K562 (cell line): ENCODE data around the gene CMTM8.

Experiments
- ATF1 ChIP-seq, 2 experiments: fragments of 450-650 bp in 1 of 2; IDR thresholded peaks; 2 replicates each; pipeline ENCODE4 v1.6.1; 2016; ENCODE audit warnings: missing compliant biosample characterization in 1 of 2, missing genetic modification characterization in 1 of 2
- EHMT2 ChIP-seq: fragments of 450-650 bp; IDR thresholded peaks from 2 replicates; pipeline ENCODE4 v1.6.1; 2018; ENCODE audit warnings: antibody characterized with exemption
- MCM7 ChIP-seq, 2 experiments: fragments of 450-650 bp; IDR thresholded peaks; 2 replicates each; pipeline ENCODE4 v1.6.1; 2016 to 2018
- POLR2A ChIP-seq: fragments of 450-650 bp; conservative IDR thresholded peaks from 2 replicates; pipeline ENCODE4 v1.6.1; 2016
- SOX6 ChIP-seq: fragments of 450-650 bp; IDR thresholded peaks from 2 replicates; pipeline ENCODE4 v1.6.1; 2014; ENCODE audit warnings: mild to moderate bottlenecking
- SPI1 ChIP-seq: IDR thresholded peaks from 2 replicates; pipeline ENCODE4 v1.6.1; 2011; ENCODE audit warnings: low read depth, low read length, control low read depth, borderline replicate concordance
- TBP ChIP-seq: optimal IDR thresholded peaks from 2 replicates; pipeline ENCODE3; 2011; ENCODE audit warnings: low read depth, low read length, improper control_type of control experiment
- ZNF830 ChIP-seq: fragments of 250-450 bp; sonication (Bioruptor Pico); IDR thresholded peaks from 2 replicates; pipeline ENCODE4 v1.5.0; 2021; ENCODE audit warnings: mild to moderate bottlenecking
- TF ChIP-seq, protein P1 (sequence below): fragments of 450-650 bp; formaldehyde crosslinking; IDR thresholded peaks from 2 replicates; pipeline ENCODE4 v1.4.0; 2020; ENCODE audit warnings: mild to moderate bottlenecking, moderate library complexity
- TF ChIP-seq, protein P2 (sequence below), 3 experiments: IDR thresholded peaks in 2 of 3; conservative IDR thresholded peaks in 1 of 3; 2 replicates each; pipeline ENCODE4 v1.5.1; 2011 to 2012; ENCODE audit warnings: low read length in 3 of 3, mild to moderate bottlenecking in 3 of 3, control low read depth in 2 of 3, improper control_type of control experiment in 1 of 3, inconsistent platforms in 1 of 3, low read depth in 1 of 3, mixed read lengths in 1 of 3, moderate library complexity in 1 of 3; ENCODE audit not compliant: insufficient read depth in 2 of 3
- TF ChIP-seq, protein P3 (sequence below): fragments of 250-450 bp; sonication (Bioruptor Pico); IDR thresholded peaks from 2 replicates; pipeline ENCODE4 v1.8.0; 2021; ENCODE audit warnings: moderate library complexity, mild to moderate bottlenecking, inconsistent platforms

DNA sequence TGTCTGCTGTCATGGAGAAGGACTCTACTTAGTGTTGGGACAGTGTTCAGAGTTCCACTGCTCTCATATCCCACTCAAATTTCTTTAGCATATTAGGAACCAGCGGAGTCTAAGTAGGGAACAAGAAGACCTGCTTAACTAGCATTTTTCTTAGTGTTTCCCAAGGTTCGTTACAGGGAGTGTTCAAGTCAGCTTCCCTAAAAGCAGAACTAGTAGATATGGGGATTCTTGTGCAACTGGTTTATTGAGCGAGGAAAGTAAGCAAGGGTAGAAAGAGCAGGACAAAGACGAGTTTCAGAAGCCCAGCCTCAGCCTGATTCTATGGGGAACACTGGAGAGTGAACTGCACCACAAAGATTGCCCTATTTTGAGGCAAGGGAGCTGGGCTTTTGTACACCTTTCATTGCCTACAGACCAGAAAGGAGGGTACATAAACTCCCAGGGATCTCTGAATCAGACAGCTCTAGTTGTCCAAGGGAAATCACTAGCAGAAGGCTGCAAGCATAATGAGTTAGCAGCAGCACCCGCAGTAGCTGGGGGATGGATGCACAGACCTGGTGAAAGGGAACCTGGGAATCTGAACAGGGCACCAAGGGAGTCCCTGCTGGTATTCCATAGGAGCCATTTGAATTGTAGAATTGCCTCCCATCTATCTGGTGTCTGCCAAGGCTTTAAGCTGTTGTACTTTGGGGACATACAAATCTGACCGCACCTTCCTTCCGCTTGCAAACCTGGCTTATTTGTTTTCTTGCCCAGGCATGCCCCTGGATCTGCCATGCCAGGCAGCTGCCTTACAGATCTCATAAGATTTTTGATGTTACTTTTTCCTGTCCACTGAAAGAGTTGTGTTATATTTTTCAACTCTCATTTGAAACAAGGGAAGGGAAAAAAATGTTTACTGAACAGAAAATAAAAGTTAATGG, 168.3 kb downstream of the CMTM8 start:
- TF ChIP-seq EHMT2 (no peak), ATF1 (CRISPR knock-in tag; IDR thresholded peaks at IDR 0.05) (no peak), ATF1 (tag; IDR thresholded peaks at IDR 0.05) (no peak), POLR2A (no peak), SOX6 (no peak), MCM7 (IDR thresholded peaks at IDR 0.05) (no peak), TBP (no peak), ZNF830 (no peak), SPI1 (no peak)
- TF ChIP-seq, protein P1, sequence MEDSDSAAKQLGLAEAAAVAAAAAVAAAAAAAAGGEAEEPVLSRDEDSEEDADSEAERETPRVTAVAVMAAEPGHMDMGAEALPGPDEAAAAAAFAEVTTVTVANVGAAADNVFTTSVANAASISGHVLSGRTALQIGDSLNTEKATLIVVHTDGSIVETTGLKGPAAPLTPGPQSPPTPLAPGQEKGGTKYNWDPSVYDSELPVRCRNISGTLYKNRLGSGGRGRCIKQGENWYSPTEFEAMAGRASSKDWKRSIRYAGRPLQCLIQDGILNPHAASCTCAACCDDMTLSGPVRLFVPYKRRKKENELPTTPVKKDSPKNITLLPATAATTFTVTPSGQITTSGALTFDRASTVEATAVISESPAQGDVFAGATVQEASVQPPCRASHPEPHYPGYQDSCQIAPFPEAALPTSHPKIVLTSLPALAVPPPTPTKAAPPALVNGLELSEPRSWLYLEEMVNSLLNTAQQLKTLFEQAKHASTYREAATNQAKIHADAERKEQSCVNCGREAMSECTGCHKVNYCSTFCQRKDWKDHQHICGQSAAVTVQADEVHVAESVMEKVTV = no peak
- TF ChIP-seq, protein P2, sequence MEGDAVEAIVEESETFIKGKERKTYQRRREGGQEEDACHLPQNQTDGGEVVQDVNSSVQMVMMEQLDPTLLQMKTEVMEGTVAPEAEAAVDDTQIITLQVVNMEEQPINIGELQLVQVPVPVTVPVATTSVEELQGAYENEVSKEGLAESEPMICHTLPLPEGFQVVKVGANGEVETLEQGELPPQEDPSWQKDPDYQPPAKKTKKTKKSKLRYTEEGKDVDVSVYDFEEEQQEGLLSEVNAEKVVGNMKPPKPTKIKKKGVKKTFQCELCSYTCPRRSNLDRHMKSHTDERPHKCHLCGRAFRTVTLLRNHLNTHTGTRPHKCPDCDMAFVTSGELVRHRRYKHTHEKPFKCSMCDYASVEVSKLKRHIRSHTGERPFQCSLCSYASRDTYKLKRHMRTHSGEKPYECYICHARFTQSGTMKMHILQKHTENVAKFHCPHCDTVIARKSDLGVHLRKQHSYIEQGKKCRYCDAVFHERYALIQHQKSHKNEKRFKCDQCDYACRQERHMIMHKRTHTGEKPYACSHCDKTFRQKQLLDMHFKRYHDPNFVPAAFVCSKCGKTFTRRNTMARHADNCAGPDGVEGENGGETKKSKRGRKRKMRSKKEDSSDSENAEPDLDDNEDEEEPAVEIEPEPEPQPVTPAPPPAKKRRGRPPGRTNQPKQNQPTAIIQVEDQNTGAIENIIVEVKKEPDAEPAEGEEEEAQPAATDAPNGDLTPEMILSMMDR (IDR thresholded peaks at IDR 0.05 in 2 of 3, conservative IDR thresholded peaks at IDR 0.05 in 1 of 3; ENCODE audit: insufficient read depth in 2 of 3, low read depth in 1 of 3, low read length in 3 of 3) = no peak
- TF ChIP-seq, protein P3, sequence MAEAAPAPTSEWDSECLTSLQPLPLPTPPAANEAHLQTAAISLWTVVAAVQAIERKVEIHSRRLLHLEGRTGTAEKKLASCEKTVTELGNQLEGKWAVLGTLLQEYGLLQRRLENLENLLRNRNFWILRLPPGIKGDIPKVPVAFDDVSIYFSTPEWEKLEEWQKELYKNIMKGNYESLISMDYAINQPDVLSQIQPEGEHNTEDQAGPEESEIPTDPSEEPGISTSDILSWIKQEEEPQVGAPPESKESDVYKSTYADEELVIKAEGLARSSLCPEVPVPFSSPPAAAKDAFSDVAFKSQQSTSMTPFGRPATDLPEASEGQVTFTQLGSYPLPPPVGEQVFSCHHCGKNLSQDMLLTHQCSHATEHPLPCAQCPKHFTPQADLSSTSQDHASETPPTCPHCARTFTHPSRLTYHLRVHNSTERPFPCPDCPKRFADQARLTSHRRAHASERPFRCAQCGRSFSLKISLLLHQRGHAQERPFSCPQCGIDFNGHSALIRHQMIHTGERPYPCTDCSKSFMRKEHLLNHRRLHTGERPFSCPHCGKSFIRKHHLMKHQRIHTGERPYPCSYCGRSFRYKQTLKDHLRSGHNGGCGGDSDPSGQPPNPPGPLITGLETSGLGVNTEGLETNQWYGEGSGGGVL (CRISPR knock-in tag) = no peak
